Measurements from ENCODE around the gene TNP2.

Gene TNP2

GRCh38 chr16:11224096-11224893, 44.8 kb downstream of the TNP2 start:
- no peak for TF ChIP-seq GATA2 (IDR thresholded peaks at IDR 0.05; ENCODE audit: low read depth, low read length)

- TF ChIP-seq GATA3 (IDR thresholded peaks at IDR 0.05; ENCODE audit: low read depth, low read length) (no peak), GATA2 (IDR thresholded peaks at IDR 0.05; ENCODE audit: low read depth, low read length) (no peak)
Observed at GRCh38 chr16:11219178-11219577, 49.9 kb downstream of the TNP2 start.

GRCh38 chr16:11218604-11218962, 50.5 kb downstream of the TNP2 start:
- TF ChIP-seq GATA2 (IDR thresholded peaks at IDR 0.05; ENCODE audit: low read depth, low read length) (no peak), GATA3 (IDR thresholded peaks at IDR 0.05; ENCODE audit: low read depth, low read length) (no peak)

Measured in SH-SY5Y (cell line).